Hepatocyte (in vitro differentiated cells): ENCODE data around the gene ERICH4.

Experiments
- EZH2phosphoT487 ChIP-seq: fragments of 200-600 bp; sonication (generic); IDR thresholded peaks from one replicate; pipeline ENCODE4 v1.6.1; 2018; ENCODE audit warnings: antibody characterized with exemption, mild to moderate bottlenecking, low read depth, moderate library complexity; ENCODE audit not compliant: unreplicated experiment, severe bottlenecking
- TF ChIP-seq, protein P1 (sequence below): fragments of 200-600 bp; sonication (generic); IDR thresholded peaks from 2 replicates; pipeline ENCODE4 v1.5.1; 2016; ENCODE audit warnings: antibody characterized with exemption, mild to moderate bottlenecking; ENCODE audit not compliant: poor library complexity

DNA sequence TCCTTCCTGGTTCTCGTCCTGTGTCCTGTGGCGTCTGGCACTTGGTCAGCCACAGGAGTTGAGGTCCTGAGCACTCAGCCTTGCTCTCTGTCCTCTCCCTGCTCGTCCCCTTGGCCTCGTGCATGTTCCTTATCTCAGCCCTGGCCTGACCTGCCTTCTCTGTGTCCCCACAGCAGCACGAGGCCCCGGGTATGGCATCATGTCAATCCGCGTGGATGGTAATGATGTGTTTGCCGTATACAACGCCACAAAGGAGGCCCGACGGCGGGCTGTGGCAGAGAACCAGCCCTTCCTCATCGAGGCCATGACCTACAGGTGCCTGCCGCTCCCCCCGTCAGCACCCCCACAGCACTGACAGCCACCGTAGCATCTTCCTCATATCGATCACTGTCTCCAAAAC lies 20.5 kb upstream of the ERICH4 start:
- TF ChIP-seq, protein P1, sequence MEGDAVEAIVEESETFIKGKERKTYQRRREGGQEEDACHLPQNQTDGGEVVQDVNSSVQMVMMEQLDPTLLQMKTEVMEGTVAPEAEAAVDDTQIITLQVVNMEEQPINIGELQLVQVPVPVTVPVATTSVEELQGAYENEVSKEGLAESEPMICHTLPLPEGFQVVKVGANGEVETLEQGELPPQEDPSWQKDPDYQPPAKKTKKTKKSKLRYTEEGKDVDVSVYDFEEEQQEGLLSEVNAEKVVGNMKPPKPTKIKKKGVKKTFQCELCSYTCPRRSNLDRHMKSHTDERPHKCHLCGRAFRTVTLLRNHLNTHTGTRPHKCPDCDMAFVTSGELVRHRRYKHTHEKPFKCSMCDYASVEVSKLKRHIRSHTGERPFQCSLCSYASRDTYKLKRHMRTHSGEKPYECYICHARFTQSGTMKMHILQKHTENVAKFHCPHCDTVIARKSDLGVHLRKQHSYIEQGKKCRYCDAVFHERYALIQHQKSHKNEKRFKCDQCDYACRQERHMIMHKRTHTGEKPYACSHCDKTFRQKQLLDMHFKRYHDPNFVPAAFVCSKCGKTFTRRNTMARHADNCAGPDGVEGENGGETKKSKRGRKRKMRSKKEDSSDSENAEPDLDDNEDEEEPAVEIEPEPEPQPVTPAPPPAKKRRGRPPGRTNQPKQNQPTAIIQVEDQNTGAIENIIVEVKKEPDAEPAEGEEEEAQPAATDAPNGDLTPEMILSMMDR, result no peak
- no peak for TF ChIP-seq EZH2phosphoT487
